Right lung (tissue), 5 donors: ENCODE data around the gene MAP4K4. TPM values are rescaled to one million over a fixed set of nuclear protein-coding genes. Genes with fewer than 3 reads are reported as not detected.

ENCODE experiments used
- DNase-seq, 2 donors: peaks; one replicate each; pipeline ENCODE4 v3.0.0-alpha.2; 2013
- polyA plus RNA-seq, 5 donors: library from polyadenylated mRNA; unstranded; fragments of 120-200 nt; gene quantifications; one replicate each; pipeline versions ENCODE4 v1.2.1 to v1.2.3, GENCODE V29; 2013; ENCODE audit warnings: inconsistent platforms in 1 of 5, low replicate concordance in 1 of 5; ENCODE audit not compliant: insufficient read length in 5 of 5, insufficient read depth in 1 of 5

Gene MAP4K4
- polyA plus RNA-seq, 5 donors = 96.9 to 142 (median 130) TPM

DNA sequence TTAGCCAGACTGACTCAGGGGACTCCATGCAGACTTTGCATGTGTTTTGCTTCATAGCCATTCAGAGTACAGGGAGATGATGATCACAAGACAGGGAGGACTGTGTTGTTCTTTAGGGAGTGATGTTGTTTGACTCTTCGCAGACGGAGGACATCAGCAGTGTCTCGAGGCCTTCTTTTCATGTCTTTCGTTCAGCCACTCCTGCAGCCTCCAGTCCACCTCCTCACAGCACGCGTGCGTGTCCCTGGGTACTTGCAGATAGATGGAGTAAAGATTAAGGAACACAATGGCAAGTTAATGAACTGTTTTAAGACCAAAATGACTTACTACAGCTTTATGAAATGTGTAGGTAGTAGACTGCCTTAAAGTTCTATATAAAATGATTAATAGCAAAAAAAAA, 114.7 kb downstream of the MAP4K4 start:
- no peak for DNase-seq

DNA sequence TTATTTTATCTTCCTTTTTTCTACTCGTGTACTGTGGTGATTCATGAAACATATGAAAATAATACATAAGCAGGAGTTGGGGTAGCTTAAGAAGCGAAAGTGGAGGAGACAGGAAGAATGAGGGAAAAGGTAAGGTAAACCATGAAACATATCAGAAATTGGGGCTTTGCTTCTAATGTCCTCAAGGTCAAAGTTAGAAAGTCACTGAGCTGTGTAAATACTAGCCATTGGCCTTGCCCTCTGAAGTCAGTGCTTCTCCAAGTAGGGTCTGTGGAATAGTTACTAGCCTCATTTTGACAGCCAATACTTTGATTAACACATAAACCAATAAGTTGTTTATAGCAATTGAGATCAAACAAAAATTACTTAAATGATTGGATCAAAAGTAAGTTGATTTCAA, 117.2 kb downstream of the MAP4K4 start:
- DNase-seq = no peak

DNA sequence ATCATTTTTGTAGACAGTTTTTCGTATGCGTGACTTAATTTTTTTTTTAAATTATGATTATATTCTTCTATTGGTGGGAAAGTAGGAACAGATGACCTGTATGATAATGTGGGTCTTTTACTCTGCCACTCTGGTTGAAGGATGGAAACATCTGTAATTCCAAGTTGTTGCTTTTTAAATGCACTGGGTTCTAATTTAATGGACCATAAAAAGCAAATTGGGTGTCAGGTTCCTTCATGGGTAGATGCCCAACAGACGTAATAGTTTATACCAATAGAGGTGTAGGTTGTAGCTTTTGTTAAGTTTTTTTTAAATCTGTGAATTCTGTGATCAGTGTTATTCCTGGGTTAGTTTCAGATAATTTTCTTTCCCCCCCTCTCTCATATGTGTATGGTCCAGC, 117.6 kb downstream of the MAP4K4 start:
- no peak for DNase-seq

DNA sequence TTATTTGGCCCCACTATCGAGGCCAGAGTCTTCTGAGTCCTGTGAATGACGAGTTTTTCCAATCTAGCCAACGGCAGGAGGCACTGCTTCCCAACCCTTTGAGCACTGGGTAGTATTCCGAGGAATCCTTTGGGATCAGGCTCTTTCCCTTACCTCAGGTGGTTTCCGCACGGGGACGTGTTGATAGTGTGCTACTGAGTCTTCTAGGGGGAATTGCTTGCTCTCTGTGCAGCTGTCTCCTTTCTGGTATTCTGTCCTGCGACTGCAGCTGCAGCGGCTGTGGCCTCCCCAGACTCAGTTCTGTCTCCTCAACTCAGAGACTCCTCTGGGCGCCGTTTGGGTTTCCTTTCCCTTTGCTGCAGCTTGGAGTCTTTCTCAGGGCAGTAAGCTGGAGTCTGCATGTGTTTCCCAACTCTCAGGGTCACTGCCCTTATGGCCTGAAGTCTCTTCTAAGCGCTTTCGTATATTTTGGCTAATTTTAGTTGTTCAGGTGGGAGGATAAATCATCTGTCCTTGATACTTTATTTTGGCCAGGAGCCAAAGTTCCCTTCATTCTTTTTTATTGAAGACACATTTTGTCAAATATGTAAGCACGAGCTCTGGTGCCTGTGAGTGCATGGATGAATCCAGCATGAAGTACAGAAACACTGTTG, 118.4 kb downstream of the MAP4K4 start:
- DNase-seq = no peak

DNA sequence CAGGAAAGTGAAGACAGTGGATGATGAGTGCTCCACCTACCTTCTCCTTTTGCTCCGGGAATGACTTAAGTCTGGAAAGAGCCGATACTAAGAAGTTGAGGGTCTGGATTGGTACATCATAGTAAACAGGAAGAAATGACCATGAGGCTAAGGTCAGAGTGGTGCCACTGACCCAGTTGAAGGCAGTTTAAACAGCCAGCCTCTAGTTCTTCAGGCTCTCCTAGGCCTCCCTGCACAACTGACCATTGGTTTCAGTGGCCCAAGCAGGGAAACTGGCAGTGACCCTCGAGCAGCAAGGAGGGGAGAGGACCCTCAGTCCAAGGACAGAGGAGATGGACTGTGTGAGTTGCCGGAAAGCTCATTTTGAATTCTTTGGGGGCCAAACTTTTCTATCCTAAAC, 119.1 kb downstream of the MAP4K4 start:
- DNase-seq = no peak

DNA sequence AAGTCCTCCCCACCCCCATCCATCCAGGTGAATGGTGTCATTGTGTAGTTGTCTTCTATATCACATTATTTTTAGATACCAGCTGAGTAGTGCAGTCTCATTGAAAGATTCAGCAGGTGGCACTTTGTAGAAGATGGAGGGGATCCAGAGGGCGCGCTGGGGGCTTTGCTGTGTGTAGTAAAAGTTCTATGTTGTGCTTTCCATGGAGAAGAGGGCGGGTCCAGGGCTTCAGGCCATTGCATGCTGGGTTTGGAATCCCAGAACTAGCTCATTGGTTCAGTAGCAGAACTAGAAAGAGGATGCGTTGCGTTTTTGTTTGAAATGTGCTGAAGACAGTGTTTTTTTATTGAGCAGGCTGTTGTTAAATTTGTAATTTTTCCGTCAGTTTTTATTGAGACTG, 120.0 kb downstream of the MAP4K4 start:
- DNase-seq = no peak

DNA sequence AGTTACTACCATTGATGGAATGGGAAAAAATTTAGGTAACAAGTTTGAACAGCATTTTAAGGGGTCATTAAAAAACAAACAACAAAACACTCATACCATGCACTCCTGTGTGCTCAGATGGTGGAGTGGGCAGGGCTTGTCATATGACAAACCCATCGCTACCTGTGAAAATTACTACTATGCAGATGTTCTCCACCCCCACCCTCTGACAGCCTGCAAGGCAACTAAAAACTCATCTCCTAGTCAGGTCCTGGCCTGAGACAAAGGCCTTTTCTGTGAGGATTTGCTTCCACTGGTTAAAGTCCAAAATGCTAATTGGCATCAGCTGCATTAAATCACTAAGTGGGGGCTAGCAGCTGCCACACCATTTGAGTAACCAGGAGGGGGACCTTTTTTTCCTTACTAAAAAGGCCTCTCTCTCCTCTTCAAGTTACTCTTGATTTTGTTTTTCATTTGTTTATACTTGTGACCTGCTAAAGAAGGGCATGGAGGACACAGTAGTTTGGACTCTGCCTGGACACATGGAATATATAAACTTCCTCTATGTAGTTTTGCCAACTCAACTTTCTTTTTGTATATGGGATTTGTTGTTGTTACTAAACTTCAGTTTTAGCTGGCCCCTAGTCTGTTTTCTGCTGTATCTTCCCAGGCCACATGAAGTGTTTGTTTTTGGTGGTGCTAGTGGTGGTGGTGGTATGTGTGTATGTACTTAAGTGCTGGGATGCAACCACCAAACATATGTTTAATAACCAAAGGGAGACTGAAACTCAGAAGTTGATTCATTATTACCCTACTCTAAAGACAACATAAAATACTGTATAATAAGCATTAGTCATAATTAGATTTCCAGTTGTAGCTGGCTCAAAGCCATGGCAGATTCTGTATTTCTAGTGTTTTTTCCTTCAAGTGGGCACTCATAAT, 121.3 kb downstream of the MAP4K4 start:
- DNase-seq = peak; percentile 54 to 57

DNA sequence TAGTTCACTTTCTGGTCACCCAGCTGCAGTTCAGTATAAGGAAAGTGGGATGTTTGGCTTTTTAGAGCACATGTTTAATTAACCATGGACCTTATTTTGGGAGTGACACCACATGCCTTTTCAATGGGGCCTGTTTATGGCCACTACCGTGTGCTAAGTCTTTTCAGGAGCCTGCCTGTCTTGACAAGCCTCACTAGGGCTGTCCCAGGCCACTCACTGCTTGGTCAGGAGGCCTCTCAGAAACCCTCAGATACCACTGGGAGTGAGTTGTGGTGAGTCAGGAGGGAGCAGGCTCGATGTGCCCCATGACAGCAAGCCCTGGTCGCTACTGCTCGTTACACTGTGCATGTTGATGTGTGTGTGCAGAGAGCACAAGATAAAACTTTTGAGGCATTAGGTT, 123.0 kb downstream of the MAP4K4 start:
- DNase-seq = no peak

DNA sequence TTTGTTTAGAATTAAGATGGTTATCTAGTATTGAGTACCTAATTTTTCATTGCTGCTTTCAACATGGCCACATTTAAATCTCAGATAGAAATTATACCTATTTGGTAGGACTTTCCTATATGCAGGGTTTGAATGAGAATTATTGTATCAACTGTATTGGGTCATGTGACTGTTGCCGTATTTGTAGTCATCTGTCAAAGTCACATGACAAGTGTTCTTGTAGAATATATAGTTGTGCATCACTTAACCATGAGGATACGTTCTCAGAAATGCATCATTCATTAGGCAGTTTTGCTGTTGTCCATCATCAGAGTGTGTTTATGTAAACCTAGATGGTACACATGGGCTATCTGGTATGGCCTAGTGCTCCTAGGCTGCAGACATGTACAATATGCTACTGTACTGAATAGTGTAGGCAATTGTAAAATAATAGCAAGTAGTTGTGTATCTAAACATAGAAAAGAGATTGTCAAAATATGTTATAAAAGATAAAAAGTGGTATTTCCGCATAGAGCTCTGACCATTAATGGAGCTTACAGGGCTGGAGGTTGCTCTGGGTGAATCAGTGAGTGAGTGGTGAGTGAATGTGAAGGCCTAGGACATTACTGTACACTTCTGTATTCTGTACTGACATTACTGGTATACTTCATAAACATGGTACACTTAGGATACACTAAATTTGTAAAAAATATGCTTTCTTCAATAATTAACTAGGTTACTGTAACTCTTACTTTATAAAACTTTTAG, 123.7 kb downstream of the MAP4K4 start:
- no peak for DNase-seq

DNA sequence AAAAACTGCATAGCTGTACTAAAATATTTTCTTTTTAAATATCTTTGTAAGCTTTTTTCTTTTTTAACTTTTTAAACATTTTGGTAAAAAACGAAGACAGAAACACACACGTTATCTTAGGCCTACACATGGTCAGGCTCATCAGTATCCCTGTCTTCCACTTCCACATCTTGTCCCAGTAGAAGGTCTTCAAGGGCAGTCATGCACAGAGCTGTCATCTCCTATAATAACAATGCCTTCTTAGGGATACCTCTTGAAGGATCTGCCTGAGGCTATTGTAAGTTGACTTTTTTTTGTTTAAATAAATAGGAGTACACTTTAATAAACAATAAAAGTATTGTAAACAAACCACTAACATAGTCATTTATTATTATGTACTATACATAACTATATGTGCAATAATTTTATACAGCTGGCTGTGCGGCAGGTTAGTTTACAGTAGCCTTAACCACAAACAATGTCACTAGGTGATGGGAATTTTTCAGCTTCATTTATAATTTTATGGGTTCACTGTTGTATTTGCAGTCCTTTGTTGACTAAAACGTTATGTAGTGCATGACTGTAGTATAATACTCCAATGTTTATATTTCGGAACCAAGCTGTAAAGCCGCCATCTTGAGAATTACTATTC, 124.4 kb downstream of the MAP4K4 start:
- DNase-seq = no peak

DNA sequence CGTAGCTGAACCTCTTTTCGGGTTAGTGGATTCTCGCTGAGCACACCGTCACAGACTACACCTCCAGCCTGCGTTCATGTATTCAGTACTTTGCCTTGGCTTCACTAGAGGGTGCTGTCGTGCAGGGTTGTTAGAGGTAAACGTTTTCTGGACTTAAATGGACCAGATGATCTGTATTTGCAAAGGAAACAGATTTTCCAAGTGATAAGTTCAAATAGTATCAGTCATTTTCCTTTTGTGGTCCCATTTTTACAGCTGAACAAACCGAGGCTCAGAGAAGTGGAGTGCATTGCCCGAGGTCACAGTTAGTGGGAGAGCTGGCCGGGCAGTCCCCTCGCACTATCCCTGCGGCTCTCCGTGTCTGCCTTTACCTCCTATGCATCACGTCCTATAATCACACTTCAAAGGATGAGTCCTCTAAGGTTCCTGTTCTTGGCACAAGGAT, 125.9 kb downstream of the MAP4K4 start:
- DNase-seq = no peak

DNA sequence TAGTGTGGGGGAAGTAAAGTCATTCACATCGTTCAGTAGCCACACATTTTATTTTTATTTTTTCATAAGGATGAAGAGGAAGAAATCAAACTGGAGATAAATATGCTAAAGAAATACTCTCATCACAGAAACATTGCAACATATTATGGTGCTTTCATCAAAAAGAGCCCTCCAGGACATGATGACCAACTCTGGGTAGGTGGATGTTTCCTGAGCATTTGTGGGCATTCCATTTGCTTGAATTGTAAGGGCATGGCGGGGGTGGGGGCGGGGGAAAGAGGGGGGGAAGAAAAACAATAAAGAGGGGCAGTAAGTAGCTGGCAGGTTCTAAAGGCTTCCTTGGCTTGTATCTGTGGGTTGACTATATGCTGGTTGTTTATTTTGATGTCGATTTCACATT, 126.4 kb downstream of the MAP4K4 start:
- no peak for DNase-seq

DNA sequence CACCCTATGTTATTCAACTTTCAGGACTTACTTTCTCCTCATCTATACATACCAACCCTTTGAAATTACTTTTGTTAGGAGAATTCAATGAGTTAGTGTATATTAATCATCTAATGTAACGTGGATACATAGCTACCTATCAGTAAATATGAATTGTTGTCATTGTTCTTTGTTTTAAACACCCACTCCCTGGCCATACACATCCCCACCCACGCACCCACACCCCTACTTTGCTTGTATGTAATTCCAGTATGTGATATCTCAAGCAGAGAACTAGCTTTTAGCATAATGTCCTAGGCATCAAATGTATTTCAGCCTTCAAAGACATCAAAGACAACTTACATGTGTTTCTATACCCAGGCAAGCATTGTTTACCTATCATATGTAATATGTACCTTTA, 129.2 kb downstream of the MAP4K4 start:
- DNase-seq = no peak

DNA sequence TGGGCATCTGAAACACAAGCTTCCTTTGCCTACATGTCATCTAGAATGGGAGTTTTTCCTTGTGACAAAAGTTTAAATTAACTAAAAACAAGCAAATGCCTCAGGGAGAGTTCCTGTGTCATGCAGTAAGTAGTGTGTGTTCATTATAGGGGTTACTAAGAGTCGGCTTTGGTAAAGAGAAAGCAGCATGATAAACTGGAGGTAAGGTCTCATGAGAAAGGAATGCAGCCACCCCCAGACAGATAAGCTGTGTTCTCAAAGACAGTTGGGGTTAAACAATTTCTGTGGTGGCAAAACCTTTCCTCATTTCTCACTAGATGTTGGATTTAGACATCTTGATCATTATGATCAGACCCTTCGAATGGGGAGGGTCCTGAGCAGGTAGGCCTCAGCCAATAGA, 129.7 kb downstream of the MAP4K4 start:
- no peak for DNase-seq

DNA sequence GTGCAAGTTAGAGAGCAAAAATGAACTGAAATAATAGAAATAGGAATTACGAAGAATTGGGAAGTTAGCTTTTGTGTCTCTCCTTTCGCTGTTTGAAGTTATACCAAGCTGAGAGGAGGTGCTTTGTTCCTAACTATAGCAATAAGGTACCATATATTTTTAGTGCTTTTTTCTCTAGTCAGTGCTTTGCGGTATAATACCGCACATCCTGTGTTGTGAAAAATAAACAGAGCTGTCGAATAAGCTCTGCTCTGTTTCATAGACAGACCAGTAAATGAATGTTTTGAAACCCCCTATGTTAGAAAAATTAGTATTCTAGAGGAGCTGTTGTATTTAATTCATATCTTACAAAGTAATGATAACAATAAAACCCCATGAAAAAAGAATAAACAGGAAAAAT, 130.8 kb downstream of the MAP4K4 start:
- no peak for DNase-seq

DNA sequence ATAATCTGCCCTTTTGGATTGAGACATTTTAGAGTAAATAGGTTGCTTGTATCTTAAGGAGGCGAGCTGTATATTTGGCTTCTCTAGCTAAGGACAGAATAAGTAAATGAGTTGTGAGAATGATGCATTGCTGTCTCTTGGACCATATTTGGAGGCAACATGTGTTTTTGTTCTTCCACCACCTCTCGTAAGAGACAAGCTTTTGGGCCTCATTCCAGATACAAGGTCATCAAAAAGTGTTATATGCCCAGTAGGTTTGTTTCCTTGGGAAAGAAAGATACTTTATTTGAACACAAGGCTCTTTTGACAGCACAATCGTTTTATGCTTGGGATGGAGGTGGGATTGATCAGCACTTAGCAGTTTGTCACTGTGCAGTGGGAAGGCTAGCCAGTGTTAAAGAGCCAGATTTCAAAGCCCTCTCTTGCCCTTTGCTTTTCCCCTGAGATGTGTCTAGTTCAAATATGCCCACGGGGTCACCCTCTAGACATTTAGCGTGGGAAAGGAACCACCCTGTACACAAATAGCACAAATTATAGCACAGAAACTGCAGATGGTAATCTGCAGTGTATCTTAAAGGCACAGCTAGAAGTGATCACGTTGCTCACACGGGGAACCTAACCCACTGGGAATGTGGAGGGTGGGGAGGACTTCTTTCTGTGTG, 131.3 kb downstream of the MAP4K4 start:
- DNase-seq = peak; percentile 91 to 92

DNA sequence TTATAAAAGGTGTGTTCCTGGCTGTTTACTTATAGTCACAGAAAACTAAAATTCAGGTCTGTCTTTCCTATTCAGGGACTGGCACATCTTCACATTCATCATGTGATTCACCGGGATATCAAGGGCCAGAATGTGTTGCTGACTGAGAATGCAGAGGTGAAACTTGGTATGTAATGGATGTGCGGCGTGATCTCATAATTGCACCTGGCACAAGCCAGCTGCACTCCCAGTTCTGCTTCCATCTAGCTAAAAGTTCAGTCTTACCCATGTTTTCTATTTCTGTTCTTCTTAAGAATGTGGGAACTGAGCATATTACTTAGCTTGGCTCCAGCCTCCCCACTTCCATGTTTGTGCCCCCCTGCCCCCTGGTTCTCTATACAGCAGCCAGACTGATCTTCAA, 131.9 kb downstream of the MAP4K4 start:
- no peak for DNase-seq

DNA sequence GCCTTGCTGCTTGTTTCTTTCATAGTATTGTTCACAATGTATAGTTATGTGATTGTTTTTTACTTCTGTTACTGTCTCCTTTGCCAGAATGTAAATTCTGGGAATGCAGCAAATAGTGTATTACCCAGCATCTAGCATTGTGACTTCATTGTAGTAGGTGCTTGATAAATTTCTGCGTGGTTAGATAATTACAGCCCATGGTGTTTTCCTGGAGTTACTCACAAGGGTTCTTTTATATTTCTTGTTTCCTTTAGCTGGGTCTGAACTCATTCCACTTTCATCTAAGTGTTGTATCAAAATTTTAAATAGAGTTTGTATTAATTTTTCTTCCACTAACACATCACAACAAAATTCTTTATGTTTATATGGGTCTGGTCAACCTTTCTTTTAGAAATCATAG, 132.6 kb downstream of the MAP4K4 start:
- no peak for DNase-seq

DNA sequence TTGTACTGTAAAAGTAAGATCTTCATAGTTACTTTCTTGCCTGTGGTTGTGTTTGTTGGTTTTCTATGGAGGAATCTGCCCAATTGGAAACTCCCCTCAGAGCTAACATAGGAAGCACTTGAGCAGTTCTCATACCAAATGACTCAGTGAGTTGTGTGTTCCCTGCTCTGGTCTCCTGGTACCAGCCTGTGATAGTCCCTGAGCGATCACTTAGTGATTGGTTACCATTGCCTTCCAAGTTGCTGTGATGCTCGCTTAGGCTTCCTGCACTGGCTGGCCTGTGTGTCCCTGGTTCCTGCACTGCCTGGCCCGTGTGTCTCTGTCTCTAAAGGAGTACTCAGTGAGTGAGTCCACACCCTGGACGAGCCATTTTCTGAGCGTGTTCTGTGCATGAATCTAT, 133.0 kb downstream of the MAP4K4 start:
- DNase-seq = no peak

DNA sequence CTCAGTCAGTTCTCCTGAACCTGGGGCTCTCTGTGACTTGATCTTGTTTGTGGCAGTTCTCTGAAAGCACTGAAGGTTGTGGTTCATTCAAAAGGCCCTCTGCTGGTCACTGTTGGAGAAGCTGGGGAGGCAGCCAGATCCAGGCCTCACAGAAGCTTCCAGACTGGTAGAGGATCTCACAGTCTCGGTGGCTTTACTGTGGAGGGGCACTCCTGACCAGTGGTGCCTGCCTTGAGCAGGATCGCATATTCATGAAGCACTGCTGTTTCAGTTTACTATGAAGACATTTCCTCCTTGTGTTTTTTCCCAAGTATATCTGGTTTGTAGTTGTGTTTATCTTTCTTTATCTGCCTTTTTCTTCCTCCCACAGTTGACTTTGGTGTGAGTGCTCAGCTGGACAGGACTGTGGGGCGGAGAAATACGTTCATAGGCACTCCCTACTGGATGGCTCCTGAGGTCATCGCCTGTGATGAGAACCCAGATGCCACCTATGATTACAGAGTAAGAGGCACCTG, 133.9 kb downstream of the MAP4K4 start:
- peak in 1 of 2 donors; percentile 48 for DNase-seq

DNA sequence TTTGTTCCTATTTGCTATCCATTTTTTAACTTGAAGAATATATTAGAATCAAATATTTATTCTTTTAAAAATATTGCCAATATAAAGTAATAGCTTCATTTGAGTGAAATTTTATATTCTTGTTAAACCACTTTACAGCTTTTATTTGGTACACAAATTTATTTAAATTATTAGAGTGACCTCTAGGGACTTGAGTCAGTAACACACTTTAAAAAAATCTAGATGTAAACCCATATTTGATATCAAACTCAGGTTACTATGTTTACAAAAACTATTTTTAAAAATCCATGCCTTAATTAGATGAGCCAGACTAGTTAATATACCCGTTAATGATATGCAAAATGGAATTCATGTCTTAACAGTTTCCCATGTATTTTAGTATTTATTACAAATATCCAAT, 134.6 kb downstream of the MAP4K4 start:
- no peak for DNase-seq
